HG03139 (cell line): Measurements from ENCODE around the gene TSSC4.

Source experiments
- ATAC-seq: cut with Tn5 transposase; IDR thresholded peaks from one replicate; pipeline ENCODE4 v1.9.1; 2021; ENCODE audit not compliant: unreplicated experiment

The TSSC4 gene

DNA sequence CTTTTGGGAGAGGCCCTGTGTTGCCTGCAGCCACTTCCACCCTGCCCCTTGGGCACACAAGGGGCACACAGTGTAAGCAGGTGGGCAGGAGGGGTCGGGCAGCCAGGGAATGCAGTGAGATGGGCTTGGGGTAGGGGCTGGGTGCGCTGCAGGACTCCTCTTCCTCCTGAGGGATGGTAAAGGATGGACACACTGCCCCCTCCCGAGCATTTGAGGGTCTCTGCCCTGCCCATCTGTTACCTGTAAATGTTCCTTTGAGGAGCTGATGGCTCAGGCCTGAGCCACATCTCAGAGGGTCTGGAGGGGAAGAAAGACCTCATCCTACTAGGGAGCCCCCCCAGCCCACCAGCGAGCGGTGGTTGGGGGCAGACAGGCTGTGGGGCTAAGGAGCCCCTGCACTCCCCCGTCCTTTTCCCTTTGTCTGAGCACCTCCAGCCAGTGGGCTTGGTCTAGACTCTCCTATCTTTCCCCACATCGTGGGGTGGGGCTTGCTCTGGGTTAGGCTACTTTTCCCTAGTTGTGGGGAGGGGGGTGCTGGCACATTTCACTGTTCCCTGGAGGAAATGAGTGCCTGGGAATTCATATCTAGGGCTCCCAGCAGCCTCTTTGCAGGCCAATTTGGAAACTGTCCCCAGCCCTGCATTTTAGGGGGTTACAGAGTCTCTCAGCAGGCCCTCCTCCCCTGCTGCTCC, 1.7 kb upstream of the TSSC4 start:
- no peak for ATAC-seq

DNA sequence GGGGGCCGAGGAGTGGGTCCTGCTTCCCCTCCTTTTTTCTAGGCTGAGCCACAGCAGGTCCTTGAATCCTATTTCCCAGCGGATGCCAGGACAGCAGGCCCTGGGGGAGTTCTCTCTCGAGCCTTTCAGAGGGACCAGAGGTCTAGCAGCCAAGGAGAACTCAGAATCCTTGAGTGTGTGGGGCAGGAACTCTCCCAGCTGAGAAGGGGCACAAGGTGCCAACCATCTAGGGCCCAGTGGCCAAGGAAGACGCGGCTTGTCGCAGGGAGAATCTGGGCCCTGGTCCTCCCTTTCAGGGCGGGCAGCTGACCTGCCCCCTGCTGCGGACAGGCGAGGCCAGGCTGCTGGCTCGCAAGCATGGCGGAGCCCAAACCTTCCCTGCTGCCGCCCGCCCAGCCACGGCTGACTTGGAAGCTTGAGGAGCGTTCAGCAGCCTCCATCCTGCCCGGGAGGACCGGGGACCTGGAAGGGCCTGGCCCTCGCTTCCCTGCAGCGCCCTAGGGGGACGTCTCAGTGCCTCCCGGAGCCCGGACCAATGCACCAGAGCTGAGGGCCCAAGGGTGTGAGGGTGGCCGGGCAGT, 972 bp upstream of the TSSC4 start:
- ATAC-seq: no peak

DNA sequence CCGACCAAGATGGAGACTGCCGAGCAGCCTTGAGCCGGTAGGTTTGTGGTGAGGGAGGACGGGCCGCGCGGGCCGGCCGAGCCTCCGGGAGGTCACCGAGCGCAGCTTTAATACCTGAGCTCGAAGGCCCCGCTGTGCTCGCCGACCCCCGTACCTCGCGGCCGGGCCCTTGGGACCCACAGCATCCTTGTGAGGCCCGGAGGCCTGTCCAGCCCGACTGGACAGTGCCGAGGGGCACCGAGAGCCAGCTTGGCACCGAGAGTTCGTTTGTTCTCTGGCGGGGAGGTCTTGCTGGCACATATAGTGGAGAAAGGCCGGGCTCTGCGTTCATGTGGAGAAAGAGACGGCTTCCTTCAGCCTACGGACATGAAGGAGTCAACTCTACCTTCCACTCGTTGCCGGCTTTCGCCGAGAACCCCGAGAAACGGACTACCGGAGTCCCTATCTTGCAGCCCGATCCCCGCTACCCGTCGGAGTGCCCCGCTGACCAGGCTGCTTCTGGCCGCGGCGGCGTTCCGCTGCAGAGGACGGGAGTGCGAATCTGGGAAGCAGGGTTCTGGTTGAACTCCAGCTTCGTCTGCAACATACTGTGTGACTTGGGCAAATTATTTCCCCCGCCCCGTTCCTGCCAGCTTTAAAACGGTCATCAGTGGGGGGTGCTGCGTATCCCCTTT, 349 bp downstream of the TSSC4 start:
- no peak for ATAC-seq

DNA sequence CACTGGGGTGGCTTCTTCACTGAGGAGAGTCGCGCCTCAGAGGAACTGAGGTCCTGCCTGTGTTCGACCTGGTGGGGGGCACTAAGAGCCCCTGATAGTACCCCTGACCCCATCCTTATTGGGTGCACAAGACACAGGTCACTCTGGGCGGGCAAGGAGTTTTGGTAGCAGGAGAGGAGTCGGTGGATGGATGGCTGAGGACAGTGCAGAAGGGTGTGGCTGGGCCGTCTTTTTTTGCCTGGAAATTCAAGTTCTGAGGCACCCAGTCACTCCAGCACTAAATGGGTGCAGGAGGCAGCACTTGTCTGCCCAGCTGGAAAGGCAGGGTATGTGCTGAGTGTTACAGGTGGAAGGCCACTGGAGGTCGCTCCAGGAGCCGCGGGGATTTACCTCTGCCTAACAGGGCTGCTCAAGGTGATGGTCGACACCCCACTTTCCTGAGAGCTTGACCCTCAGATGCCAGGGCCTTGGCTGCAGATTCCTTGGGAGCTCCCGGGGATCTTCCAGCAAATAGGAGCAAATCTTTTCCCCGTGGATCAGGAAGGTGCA, 960 bp downstream of the TSSC4 start:
- no peak for ATAC-seq

DNA sequence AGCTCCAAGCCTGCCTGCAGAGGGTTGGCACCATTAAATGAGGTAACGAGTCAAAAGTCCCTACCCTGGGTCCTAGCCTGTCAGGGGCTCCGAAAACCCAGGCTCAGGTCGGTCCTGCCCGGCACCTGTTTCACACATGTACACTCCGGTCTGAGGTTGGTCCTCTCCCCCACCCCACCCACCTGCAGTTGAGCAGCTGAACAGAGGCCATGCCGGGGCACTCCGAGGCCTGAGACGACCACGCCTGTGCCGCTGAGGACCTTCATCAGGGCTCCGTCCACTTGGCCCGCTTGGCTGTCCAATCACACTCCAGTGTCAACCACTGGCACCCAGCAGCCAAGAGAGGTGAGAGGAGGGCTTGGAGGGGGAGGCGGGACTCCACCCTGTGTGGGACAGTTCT, 1.6 kb downstream of the TSSC4 start:
- no peak for ATAC-seq

DNA sequence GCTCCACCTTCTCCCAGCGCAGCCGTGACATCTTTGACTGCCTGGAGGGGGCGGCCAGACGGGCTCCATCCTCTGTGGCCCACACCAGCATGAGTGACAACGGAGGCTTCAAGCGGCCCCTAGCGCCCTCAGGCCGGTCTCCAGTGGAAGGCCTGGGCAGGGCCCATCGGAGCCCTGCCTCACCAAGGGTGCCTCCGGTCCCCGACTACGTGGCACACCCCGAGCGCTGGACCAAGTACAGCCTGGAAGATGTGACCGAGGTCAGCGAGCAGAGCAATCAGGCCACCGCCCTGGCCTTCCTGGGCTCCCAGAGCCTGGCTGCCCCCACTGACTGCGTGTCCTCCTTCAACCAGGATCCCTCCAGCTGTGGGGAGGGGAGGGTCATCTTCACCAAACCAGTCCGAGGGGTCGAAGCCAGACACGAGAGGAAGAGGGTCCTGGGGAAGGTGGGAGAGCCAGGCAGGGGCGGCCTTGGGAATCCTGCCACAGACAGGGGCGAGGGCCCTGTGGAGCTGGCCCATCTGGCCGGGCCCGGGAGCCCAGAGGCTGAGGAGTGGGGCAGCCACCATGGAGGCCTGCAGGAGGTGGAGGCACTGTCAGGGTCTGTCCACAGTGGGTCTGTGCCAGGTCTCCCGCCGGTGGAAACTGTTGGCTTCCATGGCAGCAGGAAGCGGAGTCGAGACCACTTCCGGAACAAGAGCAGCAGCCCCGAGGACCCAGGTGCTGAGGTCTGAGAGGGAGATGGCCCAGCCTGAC, 2.5 kb downstream of the TSSC4 start:
- ATAC-seq: no peak

DNA sequence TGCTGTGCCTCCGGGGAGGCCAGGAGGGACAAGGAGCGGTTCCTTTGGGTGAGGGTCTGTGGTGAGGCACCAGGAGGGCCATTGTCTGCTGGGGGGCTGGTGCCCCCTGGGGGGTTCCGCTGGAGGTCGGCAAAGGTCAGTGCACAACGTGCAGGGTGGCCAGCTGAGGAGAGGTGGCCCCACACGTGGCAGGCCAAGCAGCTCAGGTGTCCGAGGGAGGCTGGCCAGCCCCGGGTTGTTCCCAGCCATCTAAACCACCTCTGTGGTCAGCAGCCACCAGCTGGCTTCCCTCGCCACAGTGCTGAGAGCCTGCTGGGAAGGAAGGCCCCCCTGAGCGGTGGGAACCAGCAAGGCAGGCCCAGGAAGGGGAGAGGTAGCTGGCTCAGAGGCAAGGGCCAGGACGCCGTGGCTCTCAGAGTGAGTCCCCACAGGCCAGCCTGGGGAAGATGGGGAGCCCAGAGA, 4.2 kb downstream of the TSSC4 start:
- no peak for ATAC-seq

DNA sequence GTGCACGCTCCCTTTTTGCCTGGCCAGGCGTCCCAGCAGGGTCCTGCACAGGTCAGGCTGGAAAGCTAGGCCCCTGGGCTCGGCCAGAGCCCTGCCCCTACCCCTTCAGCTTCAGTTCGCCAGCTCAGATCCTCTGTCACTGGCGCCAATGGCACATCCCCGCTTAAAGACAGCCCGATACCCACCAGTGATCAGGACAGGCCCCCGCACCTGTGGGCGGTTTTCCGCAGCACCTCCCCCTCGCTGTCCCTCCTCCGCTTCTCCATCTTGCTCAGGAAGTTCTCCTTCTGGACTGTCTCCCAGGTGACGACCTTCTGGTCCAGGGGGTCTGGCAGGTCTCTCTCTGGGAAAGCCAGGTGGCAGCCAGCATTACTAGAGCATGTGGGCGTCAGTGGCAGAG, 5.9 kb downstream of the TSSC4 start:
- ATAC-seq: no peak

DNA sequence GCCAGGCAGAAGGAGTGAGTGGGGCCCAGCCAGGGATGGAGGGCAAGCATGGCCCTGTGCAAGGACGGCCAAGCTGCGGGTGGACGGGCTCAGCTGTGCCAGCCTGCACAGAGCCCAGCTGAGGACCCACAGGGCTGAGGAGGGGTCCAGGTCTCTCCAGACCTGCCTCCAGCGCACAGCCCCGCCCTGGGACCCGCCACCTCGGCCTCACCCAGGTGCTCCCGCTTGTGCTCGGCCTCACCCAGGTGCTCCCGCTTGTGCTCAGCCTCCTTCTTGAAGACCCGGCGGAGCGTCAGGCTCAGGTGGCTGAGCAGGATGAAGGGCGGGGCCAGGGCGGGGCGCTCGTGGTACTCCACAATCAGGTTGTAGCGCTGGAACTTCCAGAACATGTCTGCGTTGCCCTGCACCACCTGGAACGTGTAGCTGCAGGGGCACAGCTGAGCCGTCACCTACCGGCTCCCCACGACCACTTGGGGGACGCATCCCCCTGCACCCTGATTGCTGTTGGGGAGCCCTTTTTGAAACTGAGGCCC, 6.4 kb downstream of the TSSC4 start:
- no peak for ATAC-seq

DNA sequence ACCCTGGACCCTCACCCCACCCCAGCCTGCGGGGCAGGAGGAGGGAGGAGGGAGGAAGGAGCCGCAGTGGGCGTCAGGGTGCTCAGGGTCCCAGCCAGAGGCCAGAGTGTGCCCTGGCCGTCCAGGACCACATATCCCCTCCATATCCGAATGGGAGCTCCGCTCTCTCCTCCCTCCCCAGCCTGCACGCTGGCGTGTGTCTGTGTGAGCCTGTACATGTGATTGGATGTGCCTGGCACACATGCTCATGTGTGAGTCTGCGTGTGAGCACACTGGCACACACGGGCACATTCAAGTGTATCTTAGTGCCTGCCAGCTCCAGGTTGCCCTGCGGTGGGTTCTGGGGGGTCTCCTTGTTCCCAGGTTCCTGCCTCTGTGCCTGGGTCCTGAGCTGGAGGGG, 8.1 kb downstream of the TSSC4 start:
- ATAC-seq: no peak

DNA sequence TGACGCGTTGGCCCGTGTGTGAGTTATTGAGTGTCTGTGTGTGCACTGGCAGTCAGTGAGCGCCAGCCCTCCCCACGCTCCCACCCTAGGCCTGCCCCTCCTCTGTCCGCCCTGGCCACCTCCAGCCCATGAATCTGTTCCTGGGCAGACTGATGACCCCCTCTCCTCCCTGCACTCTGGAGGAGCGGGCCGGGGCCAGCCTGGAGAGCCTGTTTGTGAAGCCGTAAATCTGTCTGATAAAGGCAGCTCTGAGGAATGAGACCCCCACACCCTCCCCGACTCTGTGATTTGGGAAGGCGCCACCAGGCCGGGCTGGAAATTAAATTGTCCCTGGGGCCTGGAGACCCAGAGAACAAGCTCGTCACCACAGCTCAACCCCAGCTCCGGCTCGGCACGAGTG, 8.6 kb downstream of the TSSC4 start:
- ATAC-seq: no peak

DNA sequence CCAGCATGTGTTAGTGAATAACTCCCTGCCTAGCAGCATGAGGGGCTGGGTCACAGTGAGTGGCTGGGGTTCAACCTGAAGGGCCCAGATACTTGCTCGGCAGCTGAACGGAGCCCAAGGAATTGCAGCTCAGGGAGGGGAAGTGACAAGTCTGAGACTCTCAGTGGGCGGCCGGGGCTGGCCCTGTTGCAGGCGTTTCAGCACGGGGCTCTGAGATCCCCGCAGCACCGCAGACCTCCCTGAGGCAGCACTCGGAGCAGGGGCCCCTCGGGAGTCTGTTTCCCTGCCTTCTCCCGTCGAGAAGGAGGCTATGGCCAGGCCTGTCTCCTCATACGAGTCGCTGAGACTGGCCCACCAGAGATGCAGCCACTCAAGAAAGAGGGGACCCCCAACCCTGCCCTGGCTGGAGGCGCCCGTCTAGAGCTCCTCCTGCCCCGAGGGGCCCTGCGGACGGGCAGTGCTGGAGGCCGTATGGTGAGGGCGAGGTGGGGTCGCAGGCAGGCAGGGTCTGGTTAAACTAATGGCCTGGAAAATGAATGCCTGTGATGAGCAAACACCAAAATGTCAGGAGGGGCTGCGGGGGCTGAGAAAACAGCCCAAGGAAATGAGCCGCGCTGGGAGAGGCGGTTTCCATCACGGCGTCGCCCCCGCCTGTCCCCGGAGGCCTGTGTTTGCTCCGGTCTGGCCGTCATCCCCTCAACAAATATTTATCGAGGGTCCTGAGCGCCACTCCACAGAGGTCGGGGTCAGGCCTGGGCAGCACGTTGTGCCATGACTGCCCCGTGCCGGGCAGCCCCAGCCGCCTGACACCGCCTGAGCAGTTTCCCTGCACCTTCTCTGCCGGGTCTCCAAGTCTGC, 9.3 kb downstream of the TSSC4 start:
- no peak for ATAC-seq

DNA sequence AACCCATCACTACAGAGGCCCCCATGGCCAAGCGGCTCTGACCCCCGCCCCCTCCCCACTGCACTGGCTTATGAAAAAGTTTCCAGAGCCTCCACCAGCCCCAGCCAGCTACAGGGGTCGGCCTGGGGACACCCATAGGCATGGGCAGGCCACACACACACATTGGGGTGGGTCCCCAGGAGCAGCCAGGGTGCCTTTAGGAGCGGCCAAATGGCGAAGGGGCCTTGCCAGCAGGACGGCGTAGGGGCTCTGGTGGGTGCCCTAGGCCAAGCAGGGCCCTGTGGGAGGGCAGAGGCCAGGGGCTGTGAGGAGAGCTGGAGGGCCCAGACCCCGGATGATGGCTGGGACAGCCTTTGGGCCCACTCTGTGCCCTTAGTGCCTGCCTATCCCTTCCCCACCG, 10.1 kb downstream of the TSSC4 start:
- ATAC-seq: no peak

DNA sequence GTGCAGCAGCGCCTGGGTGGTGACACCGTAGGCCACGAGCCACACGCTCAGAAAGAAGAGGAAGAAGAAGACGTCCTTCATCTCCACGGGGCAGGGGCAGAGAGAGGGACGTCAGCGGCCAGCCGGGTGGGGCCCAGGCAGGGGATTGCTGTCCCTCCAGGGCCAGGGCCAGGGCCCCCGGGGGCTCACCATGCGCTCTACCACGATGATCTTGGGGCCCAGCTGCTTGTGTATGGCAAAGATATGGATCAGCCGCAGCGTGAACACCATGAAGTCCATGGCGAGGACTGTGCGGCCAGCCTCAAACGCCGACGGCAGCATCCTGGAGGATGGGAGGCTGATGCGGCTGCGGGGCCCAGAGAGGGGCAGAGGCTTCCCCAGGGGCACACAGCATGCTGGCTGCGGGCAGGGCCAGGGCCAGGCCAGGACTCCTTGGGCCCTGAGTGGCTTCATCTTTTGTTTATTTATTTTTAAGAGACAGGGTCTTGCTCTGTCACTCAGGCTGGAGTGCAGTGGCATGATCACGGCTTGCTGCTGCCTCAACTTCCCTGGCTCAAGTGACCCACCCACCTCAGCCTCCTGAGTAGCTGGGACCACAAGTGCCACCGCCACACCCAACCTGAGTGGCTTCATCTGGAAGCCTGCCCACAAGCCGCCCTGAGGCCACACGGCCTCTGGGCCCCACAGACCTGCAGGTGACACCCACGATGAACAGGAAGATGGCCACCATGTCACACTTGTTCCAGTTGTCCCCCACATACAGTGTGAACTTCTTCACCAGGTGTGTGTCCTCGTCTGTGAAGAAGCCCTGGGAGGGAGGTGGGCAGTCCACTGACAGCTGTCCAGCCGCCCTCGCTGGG, 11.1 kb downstream of the TSSC4 start:
- ATAC-seq: no peak

DNA sequence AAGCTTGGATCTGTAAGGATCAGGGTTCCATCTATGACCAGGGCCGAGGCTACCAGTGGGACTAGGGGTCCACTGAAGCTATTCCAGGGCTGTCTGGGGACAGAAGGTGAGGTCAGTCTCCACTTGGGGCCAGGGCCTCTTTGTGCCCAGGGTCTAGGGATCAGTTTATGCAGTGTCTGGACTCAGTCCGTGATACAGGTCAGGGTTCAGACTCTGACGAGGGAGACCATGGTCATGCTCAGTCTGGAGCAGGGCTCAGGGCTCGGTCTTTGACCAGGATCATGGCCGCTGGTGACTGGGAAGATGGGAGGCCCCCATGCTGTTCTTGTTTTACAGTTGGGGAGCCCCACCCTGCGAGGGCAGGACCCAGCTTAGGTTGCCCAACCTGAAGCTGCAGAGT, 11.8 kb downstream of the TSSC4 start:
- no peak for ATAC-seq

DNA sequence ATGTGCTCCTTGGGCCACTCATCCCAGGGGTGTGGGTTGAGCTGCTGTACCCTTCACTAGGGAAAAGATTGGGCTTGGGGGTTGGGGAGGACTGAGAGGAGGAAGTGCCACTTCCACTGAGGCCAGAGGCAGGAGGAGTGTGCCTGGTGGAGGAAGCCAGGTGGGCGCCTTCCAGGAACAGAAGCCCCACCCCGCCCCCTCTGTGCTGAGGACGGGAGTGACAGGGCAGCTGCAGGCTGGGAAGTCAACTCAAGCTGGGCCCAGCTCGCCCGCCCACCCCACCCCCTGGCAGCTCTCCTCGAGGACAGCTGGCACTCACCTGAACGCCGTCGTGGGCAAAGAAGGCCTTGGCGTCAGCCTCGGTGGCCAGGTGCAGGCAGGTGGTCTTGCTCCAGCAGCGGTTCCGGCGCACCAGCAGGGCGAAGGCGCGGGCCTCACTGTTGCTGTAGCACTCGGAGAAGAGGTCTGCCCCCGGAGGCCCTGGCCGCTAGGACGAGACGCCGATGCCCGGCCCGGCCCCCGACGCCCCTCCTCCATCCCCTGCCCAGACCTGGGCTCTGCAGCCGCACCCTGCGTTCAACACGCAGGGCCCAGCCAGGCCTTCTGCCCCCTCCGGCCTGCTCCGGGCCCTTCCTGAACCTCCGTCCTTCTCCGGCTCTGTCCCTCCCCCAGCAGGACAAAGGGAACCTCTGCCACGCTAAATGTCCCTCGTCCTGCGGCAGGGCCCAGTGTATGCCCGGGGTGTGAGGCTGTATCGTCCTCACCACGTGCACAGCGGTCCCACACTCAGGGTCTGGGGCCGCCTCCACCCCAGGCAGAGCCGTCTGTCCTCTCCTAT, 13.4 kb downstream of the TSSC4 start:
- no peak for ATAC-seq

DNA sequence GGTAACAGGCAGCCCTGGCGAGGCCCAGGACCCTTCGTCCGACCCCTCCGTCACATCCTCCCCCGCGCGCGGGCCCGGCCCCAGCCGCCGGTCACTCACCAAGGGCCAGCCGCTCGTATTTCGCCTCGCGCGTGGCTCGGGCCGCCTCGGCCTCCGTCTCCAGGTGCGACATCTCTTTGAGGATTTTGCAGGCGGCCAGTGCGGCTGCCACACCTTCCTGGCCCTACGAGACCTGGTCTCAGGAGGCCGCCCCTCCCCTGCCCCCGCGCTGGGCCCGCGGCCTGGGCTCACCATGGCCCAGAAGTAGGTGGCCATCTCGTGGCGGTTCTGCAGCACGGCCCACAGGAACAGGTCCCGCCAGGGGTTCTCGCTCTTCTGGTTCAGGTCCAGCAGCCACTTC, 14.1 kb downstream of the TSSC4 start:
- no peak for ATAC-seq

DNA sequence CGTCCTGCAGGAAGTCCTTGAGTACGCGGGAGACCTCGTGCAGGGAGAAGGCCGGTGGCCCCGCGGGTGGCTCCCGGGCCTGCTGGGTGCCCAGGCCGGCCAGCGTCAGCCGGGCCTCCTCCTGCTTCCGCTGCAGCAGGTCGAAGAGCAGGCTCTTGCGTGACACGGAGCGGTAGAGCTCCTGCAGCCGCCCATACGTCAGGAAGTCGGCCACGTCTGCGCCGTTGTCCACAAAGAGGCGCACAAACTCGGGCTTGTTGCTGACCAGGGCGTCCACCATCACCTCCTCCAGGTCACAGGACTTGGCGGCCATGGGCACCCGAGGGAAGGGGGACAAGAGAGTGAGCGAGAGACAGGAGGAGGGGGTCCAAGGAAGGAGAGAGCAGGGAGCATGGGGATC, 14.6 kb downstream of the TSSC4 start:
- ATAC-seq: no peak
